ENCODE data around the gene GPHB5. TPM values are rescaled to one million over a fixed set of nuclear protein-coding genes. Genes with fewer than 3 reads are reported as not detected.

Gene GPHB5
- total RNA-seq, 1 experiment from 2014 or later = not detected

DNA sequence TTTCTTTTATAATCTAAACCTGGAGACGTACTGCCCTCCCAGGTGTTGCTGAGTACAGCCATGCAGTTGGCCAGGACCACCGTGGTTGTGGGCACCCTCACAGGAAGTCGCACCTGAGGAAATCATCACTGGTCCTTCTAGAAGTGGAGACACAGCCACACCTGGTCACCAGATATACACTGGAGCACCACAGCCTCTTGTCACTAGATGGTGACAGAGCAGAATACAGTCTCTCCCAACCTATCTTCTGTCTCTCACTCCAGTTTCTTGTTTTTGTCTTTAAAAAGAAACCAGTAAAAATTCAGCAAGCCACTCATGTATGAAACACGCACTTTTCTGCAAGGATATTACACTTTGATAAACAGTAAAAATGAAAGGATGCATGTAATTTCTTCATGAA is 43.1 kb upstream of the GPHB5 start:
- CTCF ChIA-PET = no interaction called here
- Histone ChIP-seq H2AFZ (no peak overlapping the region), H3K9me3 (ENCODE audit: insufficient read depth, low read depth) (no peaks in the 10 kb centered on the region), H4K20me1 (ENCODE audit: insufficient read depth) (no peaks in the 10 kb centered on the region), H3K27me3 (ENCODE audit: insufficient read depth, low read depth) (no peaks in the 10 kb centered on the region), H3K4me1 (replicated peaks; ENCODE audit: insufficient read depth) (no peaks in the 10 kb centered on the region), H3K4me3 (no peak overlapping the region), H3K36me3 (ENCODE audit: low read depth) (no peaks in the 10 kb centered on the region), H3K27ac (no peak overlapping the region), H3K9me2 (ENCODE audit: insufficient read depth) (no peaks in the 10 kb centered on the region), H3K4me2 (no peak overlapping the region), H3F3A (ENCODE audit: insufficient read depth, low read depth) (no peaks in the 10 kb centered on the region), H3K79me2 (ENCODE audit: low read depth) (no peaks in the 10 kb centered on the region)
- POLR2A ChIA-PET (ENCODE audit: unreplicated experiment) = no interaction called here
- intact Hi-C loops (cut with micrococcal nuclease; ENCODE audit: unreplicated experiment) = no loop called here
- TF ChIP-seq, protein P1, sequence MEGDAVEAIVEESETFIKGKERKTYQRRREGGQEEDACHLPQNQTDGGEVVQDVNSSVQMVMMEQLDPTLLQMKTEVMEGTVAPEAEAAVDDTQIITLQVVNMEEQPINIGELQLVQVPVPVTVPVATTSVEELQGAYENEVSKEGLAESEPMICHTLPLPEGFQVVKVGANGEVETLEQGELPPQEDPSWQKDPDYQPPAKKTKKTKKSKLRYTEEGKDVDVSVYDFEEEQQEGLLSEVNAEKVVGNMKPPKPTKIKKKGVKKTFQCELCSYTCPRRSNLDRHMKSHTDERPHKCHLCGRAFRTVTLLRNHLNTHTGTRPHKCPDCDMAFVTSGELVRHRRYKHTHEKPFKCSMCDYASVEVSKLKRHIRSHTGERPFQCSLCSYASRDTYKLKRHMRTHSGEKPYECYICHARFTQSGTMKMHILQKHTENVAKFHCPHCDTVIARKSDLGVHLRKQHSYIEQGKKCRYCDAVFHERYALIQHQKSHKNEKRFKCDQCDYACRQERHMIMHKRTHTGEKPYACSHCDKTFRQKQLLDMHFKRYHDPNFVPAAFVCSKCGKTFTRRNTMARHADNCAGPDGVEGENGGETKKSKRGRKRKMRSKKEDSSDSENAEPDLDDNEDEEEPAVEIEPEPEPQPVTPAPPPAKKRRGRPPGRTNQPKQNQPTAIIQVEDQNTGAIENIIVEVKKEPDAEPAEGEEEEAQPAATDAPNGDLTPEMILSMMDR (conservative IDR thresholded peaks at IDR 0.05) = no peak
- TF ChIP-seq EZH2 (IDR thresholded peaks at IDR 0.05; ENCODE audit: low read depth) = no peak
- BruUV-seq (replicated peaks) = no TSS peak
- no peak for DNase-seq

DNA sequence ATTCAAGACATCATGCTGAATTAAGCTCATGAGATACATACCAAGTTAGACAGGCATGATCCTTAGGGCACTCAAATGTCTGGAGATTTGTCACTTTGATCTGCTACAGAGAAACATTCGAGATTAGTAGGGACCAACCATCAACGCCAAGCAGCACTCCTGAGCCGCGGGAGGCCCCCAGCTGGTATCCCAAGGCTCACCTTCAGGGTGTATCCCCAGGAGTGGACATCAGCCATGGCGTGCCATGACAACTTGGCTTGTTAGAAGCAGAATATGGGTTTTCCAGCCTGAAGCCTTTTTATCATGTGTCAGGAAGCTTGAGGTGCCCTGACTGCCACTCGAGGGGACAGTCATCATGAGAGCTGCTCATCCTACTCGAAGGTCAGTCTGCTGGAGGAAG is 39.1 kb upstream of the GPHB5 start:
- no peak overlapping the region for H3K4me3 ChIP-seq
- no peaks in the 10 kb centered on the region for H3K9me3 ChIP-seq (ENCODE audit: insufficient read depth, low read depth)
- H2AFZ ChIP-seq = no peak overlapping the region
- H3K27me3 ChIP-seq (ENCODE audit: insufficient read depth, low read depth) = no peaks in the 10 kb centered on the region
- no peaks in the 10 kb centered on the region for H3K36me3 ChIP-seq (ENCODE audit: low read depth)
- H3K4me2 ChIP-seq = no peak overlapping the region
- H3K4me1 ChIP-seq (replicated peaks; ENCODE audit: insufficient read depth) = no peaks in the 10 kb centered on the region
- ChIA-PET CTCF (no interaction called here), POLR2A (ENCODE audit: unreplicated experiment) (no interaction called here)
- intact Hi-C loops (cut with micrococcal nuclease; ENCODE audit: unreplicated experiment) = no loop called here
- H4K20me1 ChIP-seq (ENCODE audit: insufficient read depth) = no peaks in the 10 kb centered on the region
- BruUV-seq (replicated peaks) = no TSS peak
- no peak for TF ChIP-seq EZH2 (IDR thresholded peaks at IDR 0.05; ENCODE audit: low read depth)
- TF ChIP-seq, protein P1 (conservative IDR thresholded peaks at IDR 0.05) = no peak
- no peak overlapping the region for H3K27ac ChIP-seq
- no peaks in the 10 kb centered on the region for H3K9me2 ChIP-seq (ENCODE audit: insufficient read depth)
- no peaks in the 10 kb centered on the region for H3K79me2 ChIP-seq (ENCODE audit: low read depth)
- no peak for DNase-seq
- no peaks in the 10 kb centered on the region for H3F3A ChIP-seq (ENCODE audit: insufficient read depth, low read depth)

DNA sequence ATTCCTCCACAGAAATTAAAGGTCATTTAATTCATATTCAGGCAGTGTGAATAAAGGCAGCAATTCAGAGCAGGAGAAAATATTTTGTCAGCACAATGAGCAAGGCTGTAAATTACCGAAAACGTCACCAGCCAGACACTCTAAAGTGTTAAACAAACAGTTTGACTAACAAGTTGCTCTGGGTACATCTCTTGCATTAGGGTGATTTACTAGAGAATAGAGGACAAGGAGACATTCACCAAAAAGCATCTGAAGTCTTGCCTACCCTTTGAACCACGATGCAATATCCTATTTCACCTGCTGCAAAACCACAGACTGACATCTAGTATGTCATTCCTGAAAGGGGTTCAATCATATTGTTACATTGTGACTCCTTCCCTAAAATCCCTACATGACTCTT is 27.1 kb upstream of the GPHB5 start:
- Histone ChIP-seq H3K36me3 (ENCODE audit: low read depth) (no peaks in the 10 kb centered on the region), H4K20me1 (ENCODE audit: insufficient read depth) (no peaks in the 10 kb centered on the region), H2AFZ (no peak overlapping the region), H3F3A (ENCODE audit: insufficient read depth, low read depth) (no peaks in the 10 kb centered on the region), H3K4me1 (replicated peaks; ENCODE audit: insufficient read depth) (no peaks in the 10 kb centered on the region), H3K9me2 (ENCODE audit: insufficient read depth) (no peaks in the 10 kb centered on the region), H3K4me2 (no peak overlapping the region), H3K27me3 (ENCODE audit: insufficient read depth, low read depth) (no peaks in the 10 kb centered on the region), H3K4me3 (no peak overlapping the region), H3K9me3 (ENCODE audit: insufficient read depth, low read depth) (no peaks in the 10 kb centered on the region), H3K27ac (no peak overlapping the region), H3K79me2 (ENCODE audit: low read depth) (no peaks in the 10 kb centered on the region)
- DNase-seq = no peak
- ChIA-PET POLR2A (ENCODE audit: unreplicated experiment) (no interaction called here), CTCF (no interaction called here)
- no peak for TF ChIP-seq EZH2 (IDR thresholded peaks at IDR 0.05; ENCODE audit: low read depth)
- TF ChIP-seq, protein P1 (conservative IDR thresholded peaks at IDR 0.05) = no peak
- intact Hi-C loops (cut with micrococcal nuclease; ENCODE audit: unreplicated experiment) = no loop called here
- BruUV-seq (replicated peaks) = no TSS peak
